GM12891 (cell line): ENCODE measurements around the gene XCR1.

ENCODE experiments used
- PAX5 ChIP-seq: IDR thresholded peaks from 2 replicates; pipeline ENCODE4 v1.6.1; 2011; ENCODE audit warnings: low read length, moderate library complexity, mild to moderate bottlenecking; ENCODE audit not compliant: insufficient read depth, severe bottlenecking
- POLR2A ChIP-seq: IDR thresholded peaks from 2 replicates; pipeline ENCODE4 v1.6.1; 2011; ENCODE audit warnings: low read depth, low read length, control low read depth
- POLR2AphosphoS5 ChIP-seq: IDR thresholded peaks from 2 replicates; pipeline ENCODE4 v1.6.1; 2011; ENCODE audit warnings: low read depth, low read length, control low read depth
- POU2F2 ChIP-seq: IDR thresholded peaks from 2 replicates; pipeline ENCODE4 v1.6.1; 2011; ENCODE audit warnings: low read depth, mild to moderate bottlenecking, control low read depth, low read length, moderate library complexity
- SPI1 ChIP-seq: IDR thresholded peaks from 2 replicates; pipeline ENCODE4 v1.6.1; 2011; ENCODE audit warnings: low read depth, low read length, control low read depth
- TAF1 ChIP-seq: IDR thresholded peaks from 2 replicates; pipeline ENCODE4 v1.6.1; 2011; ENCODE audit warnings: low read depth, low read length, control low read depth

DNA sequence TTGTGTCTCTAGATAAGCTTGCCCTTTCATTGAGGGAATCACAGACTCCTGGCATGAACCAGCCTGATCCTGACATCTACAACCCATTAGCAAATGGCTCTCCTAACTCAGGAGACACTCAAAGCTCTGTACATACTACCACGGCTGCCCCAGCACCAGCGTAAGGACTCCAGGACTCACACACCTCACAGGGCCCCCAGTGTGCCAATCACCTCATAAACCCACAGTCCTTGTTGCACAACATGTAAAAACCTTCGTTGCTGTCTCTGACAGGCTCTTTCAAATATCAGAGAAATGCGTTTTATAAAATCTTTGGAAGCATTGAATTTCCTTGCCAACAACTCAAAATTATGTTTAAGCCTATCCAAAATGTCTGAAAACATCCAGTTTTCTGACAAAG, 38.9 kb downstream of the XCR1 start:
- TF ChIP-seq POLR2A: no peak
- TF ChIP-seq POLR2AphosphoS5: no peak
- TF ChIP-seq TAF1: no peak
- TF ChIP-seq SPI1: no peak
- no peak for TF ChIP-seq PAX5
- TF ChIP-seq POU2F2: no peak
